SH-SY5Y (cell line): ENCODE measurements around the gene TEX11.

Experiments
- GATA2 ChIP-seq: IDR thresholded peaks from 2 replicates; pipeline ENCODE4 v1.6.1; 2011; ENCODE audit warnings: mild to moderate bottlenecking, low read depth, low read length
- GATA3 ChIP-seq: IDR thresholded peaks from 2 replicates; pipeline ENCODE4 v1.6.1; 2011; ENCODE audit warnings: low read depth, mild to moderate bottlenecking, low read length, moderate library complexity

DNA sequence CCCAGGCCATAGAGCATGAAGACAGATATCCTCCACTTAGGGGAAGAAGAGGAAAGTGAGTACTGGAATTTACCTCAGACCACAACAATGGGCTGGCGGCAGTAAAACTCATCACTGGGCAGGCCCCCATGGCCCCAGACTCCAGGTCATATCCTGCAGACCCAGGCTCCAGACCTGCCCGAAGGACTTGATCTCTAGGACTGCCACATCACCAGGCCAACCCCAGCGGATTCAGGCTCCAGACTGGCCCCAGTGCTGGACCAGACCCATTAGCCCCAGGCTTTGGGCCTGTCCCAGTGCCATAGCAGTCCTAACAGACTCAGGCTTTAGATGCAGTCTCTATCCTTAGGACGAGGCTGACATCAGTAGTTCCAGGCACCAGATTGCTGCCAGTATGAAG, 273.3 kb downstream of the TEX11 start:
- TF ChIP-seq GATA2 (no peak), GATA3 (no peak)
